Activated T-helper 17 cell treated with anti-CD3 and anti-CD28 coated beads, Interleukin-2, amount 50 U/mL, for 72 hours (primary cell): ENCODE data around the gene SULT1C4. TPM values are rescaled to one million over a fixed set of nuclear protein-coding genes. Genes with fewer than 3 reads are reported as not detected.
"Not testable (repeated sequence)": the region's sequence is repeated elsewhere in the genome, so short reads cannot be mapped to it uniquely, and the experiment has no call there.

Source experiments
- ATAC-seq: fragments of 150-1000 bp; cut with Tn5 transposase; replicated peaks from 2 replicates; pipeline ENCODE4 v1.10.0; 2021; ENCODE audit warnings: mild to moderate bottlenecking, moderate library complexity
- H3K27ac Mint-ChIP-seq: one replicate; pipeline ENCODE4 v1.8.0; 2022; ENCODE audit warnings: mixed read lengths
- H3K27me3 Mint-ChIP-seq: one replicate; pipeline ENCODE4 v1.8.0; 2022; ENCODE audit warnings: mixed read lengths
- H3K36me3 Mint-ChIP-seq: one replicate; pipeline ENCODE4 v1.8.0; 2022; ENCODE audit warnings: low read depth, mild to moderate bottlenecking, mixed read lengths
- H3K4me1 Mint-ChIP-seq: one replicate; pipeline ENCODE4 v1.8.0; 2022; ENCODE audit warnings: mixed read lengths
- H3K4me3 Mint-ChIP-seq: one replicate; pipeline ENCODE4 v1.8.0; 2022; ENCODE audit warnings: mild to moderate bottlenecking, mixed read lengths
- H3K9me3 Mint-ChIP-seq: one replicate; pipeline ENCODE4 v1.8.0; 2022; ENCODE audit warnings: mixed read lengths
- total RNA-seq, 2 donors: library from RNA; stranded (reverse); gene quantifications; one replicate each; pipeline ENCODE4 v1.2.3, GENCODE V29; 2022

Gene SULT1C4
- total RNA-seq, result not detected

- H3K9me3 Mint-ChIP-seq, result no peaks in the 10 kb centered on the region
- H3K4me3 Mint-ChIP-seq, result no peak within 1 kb of the TSS
- H3K27ac Mint-ChIP-seq, result no peak within 1 kb of the TSS
- ATAC-seq, result no peak
- H3K4me1 Mint-ChIP-seq, result no peaks in the 10 kb centered on the region
- H3K27me3 Mint-ChIP-seq, result peaks cover 1% of the 10 kb centered on the region
- H3K36me3 Mint-ChIP-seq, result no peaks in the 10 kb centered on the region
Observed at GRCh38 chr2:108377815-108378630, at the start of gene SULT1C4. Gene SULT1C4 (plus strand): TSS chr2:108377954. CDS start chr2:108378338, 384 bp downstream.

GRCh38 chr2:108329771-108330170 is 48.0 kb upstream of the SULT1C4 start:
- Mint-ChIP-seq H3K27ac (no peak overlapping the region), H3K36me3 (no peaks in the 10 kb centered on the region), H3K27me3 (peaks cover 15% of the 10 kb centered on the region), H3K4me1 (no peaks in the 10 kb centered on the region), H3K9me3 (no peaks in the 10 kb centered on the region), H3K4me3 (no peak overlapping the region)
- ATAC-seq, result no peak

GRCh38 chr2:108330979-108331378 is 46.8 kb upstream of the SULT1C4 start:
- H3K27ac Mint-ChIP-seq, result no peak overlapping the region
- no peaks in the 10 kb centered on the region for H3K4me1 Mint-ChIP-seq
- no peaks in the 10 kb centered on the region for H3K9me3 Mint-ChIP-seq
- H3K4me3 Mint-ChIP-seq, result no peak overlapping the region
- no peaks in the 10 kb centered on the region for H3K36me3 Mint-ChIP-seq
- H3K27me3 Mint-ChIP-seq, result peaks cover 22% of the 10 kb centered on the region
- no peak for ATAC-seq

- Mint-ChIP-seq H3K4me1 (no peaks in the 10 kb centered on the region), H3K36me3 (no peaks in the 10 kb centered on the region), H3K27me3 (peaks cover 16% of the 10 kb centered on the region), H3K4me3 (no peak overlapping the region), H3K27ac (no peak overlapping the region), H3K9me3 (no peaks in the 10 kb centered on the region)
- ATAC-seq, result no peak
Observed at GRCh38 chr2:108345951-108346350, 31.8 kb upstream of the SULT1C4 start.

GRCh38 chr2:108346827-108347226 is 30.9 kb upstream of the SULT1C4 start:
- Mint-ChIP-seq H3K27me3 (peaks cover 16% of the 10 kb centered on the region), H3K9me3 (no peaks in the 10 kb centered on the region), H3K4me3 (no peak overlapping the region), H3K4me1 (no peaks in the 10 kb centered on the region), H3K36me3 (no peaks in the 10 kb centered on the region), H3K27ac (no peak overlapping the region)
- ATAC-seq, result no peak

- Mint-ChIP-seq H3K27me3 (peaks cover 16% of the 10 kb centered on the region), H3K9me3 (no peaks in the 10 kb centered on the region), H3K4me1 (no peaks in the 10 kb centered on the region), H3K36me3 (no peaks in the 10 kb centered on the region), H3K27ac (no peak overlapping the region), H3K4me3 (no peak overlapping the region)
- no peak for ATAC-seq
Observed at GRCh38 chr2:108347786-108348185, 30.0 kb upstream of the SULT1C4 start.

- peaks cover 9% of the 10 kb centered on the region for H3K27me3 Mint-ChIP-seq
- no peaks in the 10 kb centered on the region for H3K36me3 Mint-ChIP-seq
- no peaks in the 10 kb centered on the region for H3K9me3 Mint-ChIP-seq
- H3K27ac Mint-ChIP-seq, result no peak overlapping the region
- H3K4me1 Mint-ChIP-seq, result no peaks in the 10 kb centered on the region
- no peak for ATAC-seq
- no peak overlapping the region for H3K4me3 Mint-ChIP-seq
Observed at GRCh38 chr2:108348816-108349570, 28.8 kb upstream of the SULT1C4 start.

GRCh38 chr2:108349571-108349928 is 28.2 kb upstream of the SULT1C4 start:
- Mint-ChIP-seq H3K27me3 (peaks cover 3% of the 10 kb centered on the region), H3K36me3 (no peaks in the 10 kb centered on the region), H3K4me1 (no peaks in the 10 kb centered on the region), H3K27ac (no peak overlapping the region), H3K4me3 (no peak overlapping the region), H3K9me3 (no peaks in the 10 kb centered on the region)
- ATAC-seq, result no peak

GRCh38 chr2:108351889-108352288 is 25.9 kb upstream of the SULT1C4 start:
- Mint-ChIP-seq H3K9me3 (no peaks in the 10 kb centered on the region), H3K27me3 (peaks cover 3% of the 10 kb centered on the region), H3K27ac (no peak overlapping the region), H3K36me3 (no peaks in the 10 kb centered on the region), H3K4me1 (no peaks in the 10 kb centered on the region), H3K4me3 (no peak overlapping the region)
- no peak for ATAC-seq

- Mint-ChIP-seq H3K4me1 (no peaks in the 10 kb centered on the region), H3K4me3 (no peak overlapping the region), H3K9me3 (no peaks in the 10 kb centered on the region), H3K36me3 (no peaks in the 10 kb centered on the region), H3K27me3 (peaks cover 16% of the 10 kb centered on the region), H3K27ac (no peak overlapping the region)
- ATAC-seq, result no peak
Observed at GRCh38 chr2:108354136-108354535, 23.6 kb upstream of the SULT1C4 start.

- no peak overlapping the region for H3K27ac Mint-ChIP-seq
- no peaks in the 10 kb centered on the region for H3K9me3 Mint-ChIP-seq
- no peaks in the 10 kb centered on the region for H3K36me3 Mint-ChIP-seq
- H3K4me3 Mint-ChIP-seq, result no peak overlapping the region
- no peak for ATAC-seq
- peaks cover 31% of the 10 kb centered on the region for H3K27me3 Mint-ChIP-seq
- no peaks in the 10 kb centered on the region for H3K4me1 Mint-ChIP-seq
Observed at GRCh38 chr2:108355906-108356734, 21.6 kb upstream of the SULT1C4 start.

- H3K36me3 Mint-ChIP-seq, H3K27ac Mint-ChIP-seq, ATAC-seq, H3K9me3 Mint-ChIP-seq, H3K4me3 Mint-ChIP-seq, H3K4me1 Mint-ChIP-seq: not testable (repeated sequence)
- peaks cover 40% of the 10 kb centered on the region for H3K27me3 Mint-ChIP-seq
Observed at GRCh38 chr2:108359336-108359735, 18.4 kb upstream of the SULT1C4 start.

- Mint-ChIP-seq H3K27me3 (peaks cover 44% of the 10 kb centered on the region), H3K27ac (no peak overlapping the region), H3K4me3 (no peak overlapping the region), H3K4me1 (no peaks in the 10 kb centered on the region), H3K36me3 (no peaks in the 10 kb centered on the region), H3K9me3 (no peaks in the 10 kb centered on the region)
- no peak for ATAC-seq
Observed at GRCh38 chr2:108360776-108361468, 16.8 kb upstream of the SULT1C4 start.
